GM12874 (cell line): ENCODE measurements around the gene BAIAP3.
A peak's percentile ranks its signal among the peaks of the same experiment; 100 is the strongest.

Source experiments
- CTCF ChIP-seq: IDR thresholded peaks from 2 replicates; pipeline ENCODE4 v1.5.1; 2011; ENCODE audit warnings: low read depth, mild to moderate bottlenecking, control low read depth, low read length, moderate library complexity; ENCODE audit not compliant: insufficient read depth

The BAIAP3 gene

GRCh38 chr16:1324286-1324826 is 9.1 kb upstream of the BAIAP3 start:
- TF ChIP-seq CTCF, result no peak

DNA sequence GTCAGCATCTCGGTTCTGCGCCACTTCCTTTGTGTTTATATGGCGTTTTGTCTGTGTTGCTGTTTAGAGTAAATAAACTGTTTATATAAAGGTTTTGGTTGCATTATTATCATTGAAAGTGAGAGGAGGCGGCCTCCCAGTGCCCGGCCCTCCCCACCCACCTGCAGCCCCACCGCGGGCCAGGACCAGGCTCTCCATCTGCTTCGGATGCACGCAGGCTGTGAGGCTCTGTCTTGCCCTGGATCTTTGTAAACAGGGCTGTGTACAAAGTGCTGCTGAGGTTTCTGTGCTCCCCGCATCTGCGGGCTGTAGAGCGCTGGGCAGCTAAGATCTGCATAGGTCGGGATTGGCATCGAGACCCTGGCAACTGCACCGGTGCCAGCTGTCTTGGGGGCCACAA is 8.2 kb upstream of the BAIAP3 start:
- TF ChIP-seq CTCF, result no peak

DNA sequence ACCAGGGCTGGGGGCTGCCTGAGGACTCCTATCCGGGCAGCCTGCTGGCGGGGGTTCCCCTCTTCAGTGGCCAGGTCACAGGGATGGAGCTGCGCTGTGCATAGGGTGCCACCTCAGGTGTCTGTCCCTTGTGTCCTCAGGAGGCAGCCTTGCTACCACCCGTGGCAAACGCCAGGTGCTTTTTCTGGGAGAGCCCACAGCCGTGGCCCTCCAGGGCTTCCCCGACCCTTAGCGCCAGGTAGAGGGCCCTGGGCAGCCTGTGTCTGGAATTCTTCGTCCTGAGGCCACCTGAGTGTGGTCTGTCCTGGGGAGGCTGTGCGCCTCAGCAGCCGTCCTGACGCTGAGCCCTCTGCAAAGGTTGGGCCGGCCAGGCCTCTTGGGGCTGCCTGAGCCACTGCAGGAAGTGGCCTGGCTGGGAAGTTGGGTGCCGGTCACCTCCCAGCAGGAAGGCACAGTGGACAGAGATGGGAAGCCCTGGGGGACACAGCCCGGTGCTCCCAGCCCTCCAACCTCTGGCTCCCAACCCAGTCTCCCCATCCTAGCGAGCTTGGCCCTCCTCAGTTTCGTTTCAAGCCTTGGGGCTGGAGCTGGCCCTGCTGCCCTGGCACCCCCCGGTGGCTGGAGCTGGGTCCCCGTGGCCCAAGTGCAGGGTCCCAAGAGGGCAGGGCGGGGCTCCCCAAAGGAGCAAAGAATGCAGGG is 7.6 kb upstream of the BAIAP3 start:
- TF ChIP-seq CTCF, result no peak

GRCh38 chr16:1326391-1326790 is 7.1 kb upstream of the BAIAP3 start:
- no peak for TF ChIP-seq CTCF

DNA sequence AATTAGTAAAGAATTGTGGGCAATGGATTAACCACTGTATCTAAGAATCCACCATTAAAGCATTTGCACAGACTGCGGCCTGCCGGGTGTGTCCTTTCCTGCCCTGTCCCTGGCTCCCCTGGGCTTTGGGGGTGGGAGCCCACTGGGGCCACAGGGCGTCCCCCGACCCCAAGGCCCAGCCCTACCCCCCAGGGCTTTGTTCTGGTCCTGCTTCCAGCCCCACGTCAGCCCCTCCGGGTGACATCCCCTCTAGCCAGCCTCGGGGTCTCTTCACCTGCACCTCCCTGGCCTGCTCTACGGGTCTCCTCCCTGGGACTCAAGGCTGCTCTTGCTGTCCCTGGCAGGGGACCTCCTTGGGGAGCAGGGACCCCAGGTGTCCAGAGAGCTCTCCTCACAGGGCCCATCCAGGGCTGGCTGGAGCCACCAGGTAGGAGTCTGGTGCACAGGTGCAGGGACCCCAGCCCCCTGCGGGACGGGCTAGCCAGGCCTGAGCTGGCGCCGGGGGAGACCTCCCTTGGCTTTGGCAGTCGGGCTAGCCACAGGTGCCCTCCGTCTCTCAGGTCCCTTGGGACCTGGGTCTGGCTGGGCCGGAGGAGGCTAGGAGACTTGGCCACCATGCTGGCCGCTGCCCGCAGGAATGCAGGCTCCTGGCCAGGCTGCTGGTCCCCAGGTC is 6.4 kb upstream of the BAIAP3 start:
- no peak for TF ChIP-seq CTCF

DNA sequence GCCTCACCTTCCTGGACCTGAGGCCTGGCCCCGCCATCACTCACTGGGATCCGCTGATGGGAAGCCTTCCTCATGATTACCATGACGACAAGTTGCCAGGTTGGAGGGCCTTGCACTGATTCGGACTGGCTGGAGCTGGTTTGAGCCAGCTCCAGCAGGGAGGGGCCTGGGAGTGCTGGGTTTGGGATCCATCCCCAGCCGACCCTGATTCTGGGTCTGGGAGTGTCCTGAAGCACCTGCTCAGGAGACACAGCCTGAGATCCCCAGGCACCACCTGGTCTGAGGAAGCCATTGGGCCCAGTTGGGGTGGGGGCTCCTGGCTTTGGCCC is 5.9 kb upstream of the BAIAP3 start:
- TF ChIP-seq CTCF, result no peak

- peak; percentile 66 for TF ChIP-seq CTCF
Observed at GRCh38 chr16:1330260-1330914, 3.1 kb upstream of the BAIAP3 start.
